GM12865 (cell line): ENCODE results near the gene LRRC2.

Experiments
- DNase-seq: peaks from one replicate; pipeline ENCODE4 v3.0.0; 2010; ENCODE audit warnings: low read depth
- H3K4me3 ChIP-seq: 2 replicates; pipeline ENCODE4 v1.5.1; 2011; ENCODE audit warnings: mild to moderate bottlenecking, low read depth, low read length, control low read depth
- CTCF ChIP-seq: IDR thresholded peaks from 2 replicates; pipeline ENCODE4 v1.5.1; 2011; ENCODE audit warnings: low read length, control low read depth, low read depth, inconsistent platforms; ENCODE audit not compliant: insufficient read depth; ENCODE audit errors: missing control alignments

The LRRC2 gene

GRCh38 chr3:46517784-46518181, 48.3 kb downstream of the LRRC2 start:
- TF ChIP-seq CTCF: no peak
- no peak overlapping the region for H3K4me3 ChIP-seq
- no peak for DNase-seq

- H3K4me3 ChIP-seq: no peak overlapping the region
- no peak for TF ChIP-seq CTCF
- no peak for DNase-seq
Measured at GRCh38 chr3:46517016-46517783, 48.9 kb downstream of the LRRC2 start.

- no peak overlapping the region for H3K4me3 ChIP-seq
- no peak for TF ChIP-seq CTCF
- DNase-seq: no peak
Measured at GRCh38 chr3:46516521-46516920, 49.6 kb downstream of the LRRC2 start.

GRCh38 chr3:46512191-46512749, 53.8 kb downstream of the LRRC2 start:
- H3K4me3 ChIP-seq: no peak overlapping the region
- TF ChIP-seq CTCF: no peak

DNA sequence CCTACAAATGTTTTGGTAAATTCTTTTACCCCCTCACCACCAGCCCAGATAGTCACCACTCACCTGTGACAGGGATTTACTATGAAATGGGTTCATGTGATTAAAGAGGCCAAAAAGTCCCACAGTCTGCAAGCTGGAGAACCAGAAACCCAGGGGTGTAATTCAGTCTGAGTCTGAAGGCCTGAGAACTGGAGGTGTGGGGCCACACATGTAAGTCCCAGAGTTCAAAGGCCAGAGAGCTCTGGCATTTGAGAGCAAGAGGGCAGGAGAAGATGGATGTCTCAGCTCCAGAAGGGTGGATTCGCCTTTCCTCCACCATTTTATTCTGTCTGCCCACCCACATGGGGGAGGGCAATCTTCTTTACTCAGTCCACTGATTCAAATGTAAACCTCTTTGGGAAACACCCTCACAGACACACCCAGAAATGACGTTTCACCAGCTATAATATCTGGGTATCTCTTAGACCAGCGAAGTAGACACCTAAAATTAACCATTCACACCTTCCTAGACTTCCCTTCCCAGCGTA, 56.4 kb downstream of the LRRC2 start:
- no peak for DNase-seq
- no peak for TF ChIP-seq CTCF
- H3K4me3 ChIP-seq: no peak overlapping the region

More at GRCh38 chr3:46512191-46512749, 53.8 kb downstream of the LRRC2 start:
- no peak for DNase-seq

DNA sequence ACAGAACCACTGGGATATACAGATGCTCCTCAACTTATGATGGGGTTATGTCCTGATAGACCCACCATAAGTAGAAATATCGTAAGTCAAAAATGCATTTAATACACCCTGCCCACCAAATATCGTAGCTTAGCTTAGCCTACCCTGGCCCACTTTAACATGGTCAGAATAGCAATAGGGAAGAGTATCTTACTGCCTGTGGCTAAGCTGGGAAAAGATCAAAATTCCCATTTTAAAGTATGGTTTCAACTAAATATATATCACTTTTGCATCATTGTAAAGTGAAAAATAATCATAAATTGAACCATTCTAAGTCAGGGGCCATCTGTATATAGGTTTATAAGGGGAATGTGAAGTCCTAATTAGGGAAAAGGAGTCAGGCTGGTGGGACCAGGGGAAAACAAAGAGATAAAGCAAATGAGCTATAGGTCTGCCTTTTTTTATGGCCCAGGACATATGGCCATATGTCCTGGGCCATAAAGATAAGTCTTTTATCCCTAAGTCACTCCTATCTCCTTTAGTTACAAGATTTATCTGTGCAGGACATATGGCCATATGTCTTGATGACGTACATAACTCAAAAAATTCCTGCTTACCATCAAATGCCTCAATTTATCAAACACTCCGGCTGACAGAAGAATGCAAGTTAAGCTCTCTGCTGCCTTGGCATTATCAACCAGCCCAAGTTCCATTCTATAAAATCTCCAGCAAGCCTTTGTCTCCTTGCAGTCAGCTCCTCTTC, 57.1 kb downstream of the LRRC2 start:
- no peak for TF ChIP-seq CTCF
- DNase-seq: no peak

More for the DNA sequence above, 57.1 kb downstream of the LRRC2 start:
- H3K4me3 ChIP-seq: no peak overlapping the region
